ENCODE data around the gene PTPRE. TPM values are rescaled to one million over a fixed set of nuclear protein-coding genes. Genes with fewer than 3 reads are reported as not detected.

Gene PTPRE
- total and polyA plus RNA-seq, 8 donors, result 1.0 to 7.1 (median 2.1) TPM

- no peak for FAIRE-seq
- H3K27me3 ChIP-seq, result no peaks in the 10 kb centered on the region
- no peak for TF ChIP-seq CTCF (IDR thresholded peaks at IDR 0.05)
- no peaks in the 10 kb centered on the region for H3K36me3 ChIP-seq
- no peak overlapping the region for H3K4me3 ChIP-seq
- DNase-seq, result no peak
- intact Hi-C loops (cut with DNase I), result no loop called here
- 62 to 73% methylated on average over 17 of the region's 17 CpGs for WGBS, 2 donors
- no peaks in the 10 kb centered on the region for H3K4me1 ChIP-seq
- no peak overlapping the region for H3K27ac ChIP-seq
- H3K9me3 ChIP-seq, result no peaks in the 10 kb centered on the region
- ATAC-seq, result no peak
Observed at GRCh38 chr10:128042131-128042610, 135.3 kb downstream of the PTPRE start.

GRCh38 chr10:128043259-128044045, 136.5 kb downstream of the PTPRE start:
- TF ChIP-seq CTCF (IDR thresholded peaks at IDR 0.05), result no peak
- WGBS, 2 donors, result 49 to 54% methylated on average over 18 of the region's 18 CpGs
- Histone ChIP-seq H3K9me3 (no peaks in the 10 kb centered on the region), H3K36me3 (no peaks in the 10 kb centered on the region), H3K27me3 (no peaks in the 10 kb centered on the region), H3K27ac (no peak overlapping the region), H3K4me3 (no peak overlapping the region), H3K4me1 (no peaks in the 10 kb centered on the region)
- FAIRE-seq (no peak), DNase-seq (no peak), ATAC-seq (no peak)
- intact Hi-C loops (cut with DNase I), result no loop called here

- no peaks in the 10 kb centered on the region for H3K27me3 ChIP-seq
- H3K4me3 ChIP-seq, result no peak overlapping the region
- DNase-seq (no peak), ATAC-seq (no peak), FAIRE-seq (no peak)
- H3K9me3 ChIP-seq, result no peaks in the 10 kb centered on the region
- H3K4me1 ChIP-seq, result no peaks in the 10 kb centered on the region
- 86% methylated on average over 3 of the region's 3 CpGs for WGBS, 2 donors
- no peak for TF ChIP-seq CTCF (IDR thresholded peaks at IDR 0.05)
- intact Hi-C loops (cut with DNase I), result no loop called here
- no peak overlapping the region for H3K27ac ChIP-seq
- H3K36me3 ChIP-seq, result no peaks in the 10 kb centered on the region
Observed at GRCh38 chr10:128044186-128044585, 137.3 kb downstream of the PTPRE start.

GRCh38 chr10:128044961-128045832, 138.3 kb downstream of the PTPRE start:
- no peaks in the 10 kb centered on the region for H3K4me1 ChIP-seq
- ATAC-seq (no peak), FAIRE-seq (no peak), DNase-seq (no peak)
- no peak overlapping the region for H3K4me3 ChIP-seq
- H3K9me3 ChIP-seq, result no peaks in the 10 kb centered on the region
- no peak for TF ChIP-seq CTCF (IDR thresholded peaks at IDR 0.05)
- 68 to 69% methylated on average over 16 of the region's 16 CpGs for WGBS, 2 donors
- H3K36me3 ChIP-seq, result no peaks in the 10 kb centered on the region
- no peak overlapping the region for H3K27ac ChIP-seq
- no peaks in the 10 kb centered on the region for H3K27me3 ChIP-seq
- intact Hi-C loops (cut with DNase I), result no loop called here

Data from pancreas (tissue), 10 donors.